HG03159 (cell line): Measurements from ENCODE around the gene SLC25A23.
"Not testable (repeated sequence)": the region's sequence is repeated elsewhere in the genome, so short reads cannot be mapped to it uniquely, and the experiment has no call there.

ENCODE experiments used
- ATAC-seq: cut with Tn5 transposase; IDR thresholded peaks from one replicate; pipeline ENCODE4 v1.9.1; 2021; ENCODE audit warnings: mild to moderate bottlenecking, moderate library complexity; ENCODE audit not compliant: unreplicated experiment

SLC25A23 gene

DNA sequence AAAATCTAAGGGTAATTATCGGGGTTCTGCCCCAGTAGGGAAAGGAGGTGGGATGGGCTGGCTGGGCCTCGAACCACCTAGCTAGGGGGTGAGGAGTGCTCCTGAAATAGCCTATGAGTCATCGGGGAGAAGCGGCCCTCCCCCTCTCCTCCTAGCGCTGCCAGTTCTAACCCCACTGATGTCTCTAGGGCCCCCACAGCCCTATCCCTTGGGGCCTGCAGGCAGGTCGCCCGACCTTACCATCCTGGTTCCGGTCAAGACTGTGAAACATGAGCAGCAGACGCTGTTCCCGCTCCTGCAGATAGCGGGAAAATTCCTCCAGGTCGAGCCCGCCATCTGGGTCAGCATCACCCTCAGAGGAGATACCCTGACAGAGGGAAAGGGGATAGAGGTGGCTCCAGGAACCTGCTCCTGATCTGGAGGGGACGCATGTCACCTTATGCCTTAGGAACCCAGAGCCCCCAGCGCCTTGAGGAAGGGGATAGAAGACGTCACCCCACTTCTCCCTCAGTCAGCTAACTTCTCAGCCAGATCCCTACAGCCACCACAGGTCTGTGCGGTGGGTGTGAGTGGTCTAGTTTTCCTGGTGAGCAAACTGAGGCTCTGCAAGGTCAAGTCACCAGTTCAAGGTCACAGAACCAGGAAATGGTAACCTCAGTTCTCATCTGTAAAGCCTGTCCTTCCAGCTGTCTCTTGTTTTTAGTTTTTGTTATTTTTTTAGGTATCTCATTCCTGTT lies 1.5 kb downstream of the SLC25A23 start:
- no peak for ATAC-seq

GRCh38 chr19:6455924-6456323 lies 3.7 kb downstream of the SLC25A23 start:
- ATAC-seq = no peak

DNA sequence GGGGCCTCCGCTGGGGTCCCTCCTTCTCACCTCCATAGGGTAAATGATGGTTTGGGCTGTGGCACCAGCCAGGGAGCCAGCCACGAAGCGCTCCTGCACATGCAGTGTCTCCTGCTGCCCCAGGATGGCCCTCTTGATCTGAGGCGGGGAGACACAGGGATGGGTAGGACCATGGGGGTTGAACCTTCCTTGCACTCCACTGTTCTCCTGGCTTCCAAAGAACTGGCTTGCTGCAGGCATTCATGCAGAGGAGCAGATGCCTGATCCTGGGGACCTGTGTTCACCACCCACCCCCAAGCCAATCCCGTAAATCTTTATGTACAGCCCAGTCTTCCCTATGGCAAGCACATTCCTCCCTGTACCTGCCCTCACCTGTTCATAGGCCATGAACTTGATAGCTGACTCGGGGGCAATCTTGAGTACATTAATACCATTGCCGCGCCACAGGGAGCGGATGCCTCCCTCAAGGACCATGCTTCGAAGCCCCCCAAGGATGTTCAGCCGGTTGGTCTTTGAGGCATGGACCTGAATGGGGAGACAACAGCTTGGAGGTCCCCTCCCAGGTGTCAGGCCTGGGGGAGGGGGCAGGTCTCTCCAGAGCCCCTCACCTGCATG lies 5.5 kb downstream of the SLC25A23 start:
- no peak for ATAC-seq

GRCh38 chr19:6452899-6453298 lies 6.7 kb downstream of the SLC25A23 start:
- no peak for ATAC-seq

DNA sequence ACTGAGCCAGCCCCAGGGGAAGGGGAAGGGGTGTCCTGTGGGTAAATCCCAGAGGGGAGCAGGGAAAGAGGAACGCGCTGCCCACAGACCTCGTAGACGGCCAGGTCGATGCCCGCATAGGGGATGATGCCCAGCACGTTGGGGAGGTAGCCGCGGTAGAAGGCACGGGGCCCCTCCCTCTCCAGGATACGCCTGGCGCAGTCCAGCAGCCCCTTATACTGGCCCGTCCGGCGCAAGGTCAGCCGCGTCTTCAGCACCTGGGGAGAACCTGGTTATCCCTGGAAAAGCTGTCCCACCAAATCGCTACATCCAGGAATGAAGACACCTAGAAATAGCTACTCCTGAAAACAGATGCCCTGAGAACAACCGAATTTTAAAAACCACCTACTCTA lies 7.4 kb downstream of the SLC25A23 start:
- no peak for ATAC-seq

- no peak for ATAC-seq
Observed at GRCh38 chr19:6451583-6452222, 7.9 kb downstream of the SLC25A23 start.

- ATAC-seq = no peak
Observed at GRCh38 chr19:6450166-6450565, 9.4 kb downstream of the SLC25A23 start.

- no peak for ATAC-seq
Observed at GRCh38 chr19:6448045-6448444, 11.5 kb downstream of the SLC25A23 start.

GRCh38 chr19:6446452-6446851 lies 13.1 kb downstream of the SLC25A23 start:
- no peak for ATAC-seq

GRCh38 chr19:6443986-6444385 lies 15.6 kb downstream of the SLC25A23 start:
- no peak for ATAC-seq

DNA sequence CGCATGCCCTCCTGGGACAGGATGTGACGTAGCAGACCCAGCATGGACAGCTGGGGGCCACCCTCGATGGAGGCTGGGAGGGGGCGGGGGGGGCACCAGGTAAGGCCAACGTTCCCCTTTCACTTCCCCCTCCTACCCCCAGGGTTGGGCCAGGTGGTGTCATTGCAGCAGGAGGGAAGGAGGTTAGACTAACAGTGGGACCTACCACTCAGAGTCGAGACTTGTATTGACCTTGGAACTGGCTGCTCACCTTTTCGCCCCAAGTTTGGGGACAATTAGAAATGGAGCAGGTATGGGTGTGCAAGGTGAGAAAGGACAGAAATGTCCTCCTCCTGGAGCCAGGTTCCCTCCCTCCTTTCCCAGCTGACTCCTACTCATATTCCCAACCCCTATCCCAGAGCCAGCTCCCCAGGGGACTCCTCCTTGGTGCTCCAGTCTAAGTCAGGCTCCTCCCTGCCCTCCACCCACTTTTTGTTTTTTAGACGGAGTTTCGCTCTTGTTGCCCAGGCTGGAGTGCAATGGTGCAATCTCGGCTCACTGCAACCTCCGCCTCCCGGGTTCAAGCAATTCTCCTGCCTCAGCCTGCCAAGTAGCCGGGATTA lies 17.4 kb downstream of the SLC25A23 start:
- ATAC-seq = no peak

GRCh38 chr19:6440905-6441304 lies 18.7 kb downstream of the SLC25A23 start:
- ATAC-seq = no peak

DNA sequence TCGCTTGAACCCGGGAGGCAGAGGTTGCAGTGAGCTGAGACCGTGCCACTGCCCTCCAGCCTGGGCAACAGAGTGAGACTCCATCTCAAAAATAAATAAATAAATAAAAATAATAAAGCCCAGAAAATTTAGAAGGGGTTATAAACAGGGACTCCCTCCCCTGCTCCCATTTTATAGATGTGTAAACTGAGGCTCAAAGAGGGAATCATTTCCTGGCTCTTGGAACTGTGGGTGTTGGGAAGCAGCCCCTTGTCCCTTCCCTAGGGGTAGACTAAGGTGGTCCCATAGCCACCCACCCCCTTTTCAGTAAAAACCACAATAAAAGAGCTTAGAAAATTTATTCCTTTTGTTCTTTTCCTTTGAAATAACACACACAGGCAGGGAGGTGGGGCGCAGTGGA lies 19.8 kb downstream of the SLC25A23 start:
- no peak for ATAC-seq

DNA sequence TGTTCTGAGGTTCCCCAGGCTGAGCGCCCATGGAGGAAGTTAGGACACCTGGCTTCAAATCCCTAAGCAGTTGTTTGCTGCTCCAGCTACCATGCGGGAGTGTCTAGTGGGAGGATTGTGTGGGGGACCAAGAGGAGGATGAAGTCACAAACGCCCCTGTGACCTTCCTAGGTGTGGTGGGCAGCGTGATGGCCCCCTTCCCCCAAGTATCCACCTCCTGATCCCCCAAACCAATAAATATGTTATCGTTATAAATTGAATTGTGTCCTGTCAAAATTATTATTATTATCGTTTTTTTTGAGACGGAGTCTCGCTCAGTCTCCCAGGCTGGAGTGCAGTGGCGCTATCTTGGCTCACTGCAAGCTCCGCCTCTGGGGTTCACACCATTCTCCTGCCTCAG lies 25.9 kb downstream of the SLC25A23 start, which contains the start of gene SLC25A41:
Gene SLC25A41, minus strand, starts transcription at position 101 of the 400 bp plus-strand sequence. Its CDS starts 70 bp downstream, at position 31.
- ATAC-seq = no peak

DNA sequence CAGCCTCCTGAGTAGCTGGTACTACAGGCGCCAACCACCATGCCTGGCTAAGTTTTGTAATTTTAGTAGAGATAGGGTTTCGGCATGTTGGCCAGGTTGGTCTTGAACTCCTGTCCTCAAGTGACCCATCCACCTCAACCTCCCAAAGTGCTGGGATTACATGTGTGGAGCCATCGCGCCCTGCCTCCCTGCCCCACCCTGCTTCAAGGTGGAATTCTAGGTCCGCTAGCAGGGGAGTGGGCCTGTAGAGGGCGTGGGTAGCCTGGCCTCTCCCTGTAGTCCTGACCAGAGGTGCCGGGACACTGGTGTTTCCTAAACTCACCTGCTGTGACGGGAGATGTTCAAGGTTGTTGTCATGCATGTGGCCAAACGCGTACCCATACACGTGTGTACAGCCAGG lies 26.4 kb downstream of the SLC25A23 start:
- ATAC-seq = no peak

DNA sequence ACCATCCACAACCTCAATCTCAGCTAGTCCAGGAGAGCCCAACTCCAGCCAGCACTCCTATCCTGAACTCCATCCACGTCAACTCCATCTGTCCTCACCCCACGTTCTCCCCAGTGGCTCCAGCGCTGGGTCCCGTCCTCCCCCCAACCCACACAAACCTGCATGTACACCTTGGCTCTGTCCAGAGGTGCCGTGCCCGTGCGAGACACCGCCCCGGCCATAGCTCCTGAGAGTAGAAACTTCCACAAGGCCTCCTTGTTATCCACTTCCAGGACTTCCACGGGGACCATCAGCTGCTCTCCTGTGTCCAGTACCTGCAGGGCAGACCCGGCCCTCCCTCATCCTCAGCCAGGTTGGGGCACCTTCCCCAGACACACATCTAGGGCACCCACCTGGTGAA lies 27.7 kb downstream of the SLC25A23 start:
- no peak for ATAC-seq

GRCh38 chr19:6429419-6430221 lies 30.0 kb downstream of the SLC25A23 start:
- ATAC-seq = no peak

DNA sequence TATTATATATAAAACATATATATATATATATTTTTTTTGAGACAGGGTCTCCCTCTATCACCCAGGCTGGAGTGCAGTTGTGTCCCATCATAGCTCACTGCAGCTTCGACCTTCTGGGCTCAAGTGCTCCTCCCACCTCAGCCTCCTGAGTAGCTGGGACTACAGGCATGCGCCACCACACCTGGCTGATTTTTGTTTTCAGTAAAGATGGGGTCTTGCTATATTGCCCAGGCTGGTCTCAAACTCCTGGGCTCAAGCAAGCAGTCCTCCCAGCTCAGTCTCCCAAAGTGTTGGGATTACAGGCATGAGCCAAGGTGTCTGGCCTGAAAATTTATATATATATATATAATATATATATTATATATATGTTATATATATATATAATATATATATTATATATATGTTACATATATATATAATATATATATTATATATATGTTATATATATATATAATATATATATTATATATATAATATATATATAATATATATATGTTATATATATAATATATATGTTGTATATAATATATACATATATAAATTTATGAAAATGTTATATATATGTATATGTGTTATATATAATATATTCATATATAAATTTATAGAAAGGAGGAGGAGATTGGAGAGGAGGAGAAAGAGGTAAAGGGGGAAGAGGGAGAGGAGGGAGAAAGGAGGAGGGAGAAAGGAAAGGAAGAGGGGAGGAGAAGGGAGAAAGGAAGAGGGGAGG lies 30.7 kb downstream of the SLC25A23 start:
- not testable (repeated sequence) for ATAC-seq

DNA sequence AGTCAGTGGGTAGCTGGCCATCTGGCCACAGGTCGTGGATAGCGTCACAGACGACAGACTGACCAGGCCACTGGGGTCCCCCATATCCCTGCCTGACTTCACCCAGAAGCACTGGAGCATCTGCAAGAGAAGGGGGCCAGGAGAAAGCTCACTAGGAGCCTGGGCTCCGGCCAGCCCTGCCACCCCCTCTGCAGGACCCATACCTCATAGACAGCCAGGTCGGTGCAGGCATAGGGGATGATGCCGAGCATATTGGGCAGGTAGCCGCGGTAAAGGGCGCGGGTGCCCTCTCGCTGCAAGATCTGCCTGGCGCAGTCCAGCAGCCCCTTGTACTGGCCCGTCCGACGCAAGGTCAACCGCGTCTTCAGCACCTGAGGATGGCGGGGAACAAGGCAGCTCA lies 32.5 kb downstream of the SLC25A23 start:
- ATAC-seq = no peak
